HepG2 (cell line): ENCODE data around the gene NFATC3. TPM values are rescaled to one million over a fixed set of nuclear protein-coding genes. Genes with fewer than 3 reads are reported as not detected.

Experiments
- BHLHE40 ChIP-seq: IDR thresholded peaks from 2 replicates; pipeline ENCODE4 v1.6.1; 2011; ENCODE audit warnings: low read length, improper control_type of control experiment
- CBX1 ChIP-seq: IDR thresholded peaks from one replicate; pipeline ENCODE4 v1.6.1; 2016; ENCODE audit warnings: antibody characterized with exemption, low read depth
- CBX2 ChIP-seq, 2 experiments: fragments of 200-600 bp in 1 of 2; sonication (generic); formaldehyde crosslinking in 1 of 2; IDR thresholded peaks; 2 replicates each; pipeline versions ENCODE4 v1.7.0 to v1.8.1; 2018 to 2022; ENCODE audit warnings: low read depth in 2 of 2, low read length in 1 of 2, mild to moderate bottlenecking in 1 of 2, missing genetic modification reagents in 1 of 2
- CERS6 ChIP-seq: sonication (generic); formaldehyde crosslinking; IDR thresholded peaks from 2 replicates; pipeline ENCODE4 v1.5.0; 2020; ENCODE audit warnings: missing genetic modification reagents
- CHCHD3 ChIP-seq: sonication (generic); formaldehyde crosslinking; IDR thresholded peaks from 2 replicates; pipeline ENCODE4 v1.8.0; 2022; ENCODE audit warnings: mild to moderate bottlenecking, missing genetic modification reagents, moderate library complexity
- DMAP1 ChIP-seq: IDR thresholded peaks from 2 replicates; pipeline ENCODE4 v1.6.1; 2016
- FOXA1 ChIP-seq, 2 experiments: fragments of 450-650 bp in 1 of 2; sonication (generic) in 1 of 2; formaldehyde crosslinking in 1 of 2; IDR thresholded peaks; 2 replicates each; pipeline versions ENCODE4 v1.4.0 to v1.6.1; 2016 to 2020; ENCODE audit warnings: missing genetic modification reagents in 1 of 2
- GMEB2 ChIP-seq: IDR thresholded peaks from 2 replicates; pipeline ENCODE4 v1.6.1; 2016; ENCODE audit warnings: missing biosample characterization, missing genetic modification reagents, low read depth
- HDAC2 ChIP-seq: sonication (generic); formaldehyde crosslinking; IDR thresholded peaks from 2 replicates; pipeline ENCODE4 v1.4.0; 2020; ENCODE audit warnings: missing genetic modification reagents
- KDM2A ChIP-seq: sonication (generic); formaldehyde crosslinking; IDR thresholded peaks from 2 replicates; pipeline ENCODE4 v1.4.0; 2020; ENCODE audit warnings: low read depth, missing genetic modification reagents, borderline replicate concordance
- NR2F6 ChIP-seq, 2 experiments: IDR thresholded peaks; 2 replicates each; pipeline ENCODE4 v1.6.1; 2016; ENCODE audit warnings: antibody characterized with exemption in 1 of 2, mild to moderate bottlenecking in 1 of 2
- NR3C1 ChIP-seq: sonication (generic); formaldehyde crosslinking; IDR thresholded peaks from 2 replicates; pipeline ENCODE4 v1.4.0; 2020; ENCODE audit warnings: missing genetic modification reagents
- PHF5A ChIP-seq: IDR thresholded peaks from one replicate; pipeline ENCODE4 v1.6.1; 2018; ENCODE audit warnings: low read depth, missing genetic modification reagents; ENCODE audit not compliant: unreplicated experiment
- RXRA ChIP-seq: sonication (generic); formaldehyde crosslinking; IDR thresholded peaks from 2 replicates; pipeline ENCODE4 v1.5.1; 2020; ENCODE audit warnings: missing genetic modification reagents
- SIX1 ChIP-seq: sonication (generic); formaldehyde crosslinking; IDR thresholded peaks from 2 replicates; pipeline ENCODE4 v1.4.0; 2020; ENCODE audit warnings: missing genetic modification reagents, borderline replicate concordance
- TBX2 ChIP-seq: sonication (generic); formaldehyde crosslinking; IDR thresholded peaks from 2 replicates; pipeline ENCODE4 v1.5.0; 2020; ENCODE audit warnings: missing genetic modification reagents, mild to moderate bottlenecking, borderline replicate concordance
- TCF7 ChIP-seq: sonication (generic); IDR thresholded peaks from 2 replicates; pipeline ENCODE4 v1.6.1; 2016; ENCODE audit warnings: antibody characterized with exemption, low read depth
- ZBED4 ChIP-seq: sonication (generic); formaldehyde crosslinking; IDR thresholded peaks from 2 replicates; pipeline ENCODE4 v1.4.0; 2020; ENCODE audit warnings: missing genetic modification reagents, borderline replicate concordance
- ZFP37 ChIP-seq: sonication (generic); formaldehyde crosslinking; IDR thresholded peaks from 2 replicates; pipeline ENCODE4 v1.4.0; 2020; ENCODE audit warnings: missing genetic modification reagents, borderline replicate concordance
- ZFP41 ChIP-seq: sonication (generic); formaldehyde crosslinking; IDR thresholded peaks from 2 replicates; pipeline ENCODE4 v1.4.0; 2020; ENCODE audit warnings: mild to moderate bottlenecking, missing genetic modification reagents, borderline replicate concordance
- ZNF230 ChIP-seq: sonication (generic); formaldehyde crosslinking; IDR thresholded peaks from 2 replicates; pipeline ENCODE4 v1.4.0; 2020; ENCODE audit warnings: mild to moderate bottlenecking, missing genetic modification reagents
- ZNF619 ChIP-seq: sonication (generic); formaldehyde crosslinking; IDR thresholded peaks from 2 replicates; pipeline ENCODE4 v1.4.0; 2020; ENCODE audit warnings: mild to moderate bottlenecking, missing genetic modification reagents
- ZNF670 ChIP-seq: sonication (generic); formaldehyde crosslinking; IDR thresholded peaks from 2 replicates; pipeline ENCODE4 v1.8.0; 2022; ENCODE audit warnings: mild to moderate bottlenecking, missing genetic modification reagents, borderline replicate concordance
- polyA plus RNA-seq, 8 experiments: library from polyadenylated mRNA; depleted of rRNA in 3 of 8; stranded (reverse) in 7 of 8; unstranded in 1 of 8; fragments of >200 nt; fragmentation: Illumina TruSeq in 4 of 8; extraction: Trizol in 4 of 8; gene quantifications; 2 replicates each; pipeline versions ENCODE4 v1.2.1 to v1.2.3, GENCODE V29; 2011 to 2016; ENCODE audit warnings: low read depth in 4 of 8, missing spikeins in 1 of 8, mixed read lengths in 1 of 8; ENCODE audit not compliant: insufficient read depth in 1 of 8
- total RNA-seq, 5 experiments: library from RNA; depleted of rRNA; stranded (reverse); fragments of >200 nt; fragmentation: Illumina TruSeq; extraction: Trizol; gene quantifications; 2 replicates each; pipeline ENCODE4 v1.2.3, GENCODE V29; 2016; ENCODE audit warnings: low read depth in 1 of 5

Gene NFATC3
- total and polyA plus RNA-seq, 2 of the 13 experiments (the other 11 are each of a cell fraction or from before 2014, with no cell fraction given), result 52.6 to 62.7 TPM

- peak; percentile 53; the same call in 1 of the 2 replicates for TF ChIP-seq ZNF619 (CRISPR knock-in tag)
- TF ChIP-seq CBX2 (IDR thresholded peaks at IDR 0.05; ENCODE audit: low read depth, low read length), result no peak
- TF ChIP-seq CBX2 (CRISPR knock-in tag; IDR thresholded peaks at IDR 0.05; ENCODE audit: low read depth), result no peak
- TF ChIP-seq SIX1 (CRISPR knock-in tag), result 0 out of 2 replicates have a peak, but pooled peaks have one; percentile 12
- TF ChIP-seq KDM2A, result peak; percentile 88; the same call in 1 of the 2 replicates
- no peak for TF ChIP-seq ZNF230 (CRISPR knock-in tag)
- TF ChIP-seq CBX1, result peak; percentile 56
- TF ChIP-seq GMEB2 (CRISPR knock-in tag), result peak; percentile 36; the same call in 1 of the 2 replicates
- 0 out of 2 replicates have a peak, but pooled peaks have one; percentile 39 for TF ChIP-seq CERS6
- TF ChIP-seq ZFP37, result peak; percentile 43; the same call in 1 of the 2 replicates
- peak; percentile 21; the same call in 1 of the 2 replicates for TF ChIP-seq NR2F6 (IDR thresholded peaks at IDR 0.05)
- TF ChIP-seq NR2F6 (CRISPR knock-in tag; IDR thresholded peaks at IDR 0.05), result peak; percentile 63
- TF ChIP-seq HDAC2 (CRISPR knock-in tag), result peak; percentile 96
- no peak for TF ChIP-seq NR3C1 (CRISPR knock-in tag)
- no peak for TF ChIP-seq ZFP41 (CRISPR knock-in tag)
- 0 out of 2 replicates have a peak, but pooled peaks have one; percentile 70 for TF ChIP-seq CHCHD3 (CRISPR knock-in tag)
- 0 out of 2 replicates have a peak, but pooled peaks have one; percentile 66 for TF ChIP-seq ZNF670 (CRISPR knock-in tag)
- peak; percentile 61 for TF ChIP-seq FOXA1 (IDR thresholded peaks at IDR 0.05)
- TF ChIP-seq FOXA1 (CRISPR knock-in tag; IDR thresholded peaks at IDR 0.05), result peak; percentile 97
- TF ChIP-seq PHF5A (CRISPR knock-in tag), result peak; percentile 68
- TF ChIP-seq BHLHE40, result peak; percentile 16
- peak; percentile 95 for TF ChIP-seq TBX2 (CRISPR knock-in tag)
- TF ChIP-seq ZBED4, result peak; percentile 76; the same call in 1 of the 2 replicates
- peak; percentile 86 for TF ChIP-seq RXRA (CRISPR knock-in tag)
- peak; percentile 73; the same call in 1 of the 2 replicates for TF ChIP-seq DMAP1 (CRISPR knock-in tag)
- 0 out of 2 replicates have a peak, but pooled peaks have one; percentile 31 for TF ChIP-seq TCF7
Observed at GRCh38 chr16:68237243-68238028, 152.3 kb downstream of the NFATC3 start (continued).
